GM19193 (cell line): ENCODE data around the gene CXCL5.

Source experiments
- POLR2A ChIP-seq: IDR thresholded peaks from 4 replicates; pipeline ENCODE4 v1.6.1; 2011; ENCODE audit not compliant: insufficient read depth, insufficient read length; ENCODE audit errors: extremely low read depth

CXCL5 gene

DNA sequence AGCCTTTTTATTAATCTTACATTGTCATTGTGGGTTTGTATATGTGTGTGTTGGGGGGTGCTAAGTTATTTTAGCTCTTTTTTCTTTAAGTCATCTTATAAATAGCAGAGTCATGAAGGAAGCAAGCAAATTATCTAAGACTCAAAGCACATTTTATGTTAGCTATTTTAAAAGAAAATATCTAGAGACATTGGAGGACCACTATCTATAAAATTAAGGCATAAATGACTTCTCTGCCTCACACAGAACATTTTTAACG is 6.8 kb downstream of the CXCL5 start:
- TF ChIP-seq POLR2A = no peak

DNA sequence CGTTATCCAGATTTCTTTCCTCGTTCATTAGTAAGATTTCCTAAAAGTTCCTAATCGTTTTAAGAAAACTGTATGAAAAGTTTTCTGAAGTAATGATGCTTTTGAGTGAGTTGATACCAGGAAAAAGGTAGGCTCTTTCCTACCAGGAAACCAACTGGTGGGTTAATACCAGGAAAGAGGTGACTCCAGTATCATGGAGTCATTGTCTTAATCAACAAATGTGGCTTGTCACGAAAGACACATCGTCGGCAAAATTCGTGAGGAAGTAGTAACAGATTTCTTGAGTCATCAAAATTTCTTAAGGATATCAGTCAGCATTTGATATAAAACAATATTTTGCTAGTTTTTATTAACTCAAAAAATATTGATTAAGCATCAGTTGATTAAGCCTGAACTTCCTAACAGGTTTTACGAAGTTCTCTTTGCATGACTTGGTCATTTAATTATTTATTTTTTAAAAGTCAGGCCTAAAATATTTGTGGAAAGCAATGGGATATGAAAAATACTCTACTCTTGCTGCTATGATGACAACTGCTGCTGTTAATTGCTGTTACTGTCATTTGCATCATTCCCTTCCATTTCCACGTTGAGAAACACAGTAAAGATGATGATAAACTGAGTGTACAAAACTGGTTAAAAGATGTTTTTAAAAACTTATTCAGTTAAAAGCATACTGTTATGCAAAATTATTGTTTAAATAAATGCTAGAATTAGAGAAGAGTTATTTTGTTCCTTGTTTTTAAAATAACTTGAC is 7.3 kb downstream of the CXCL5 start:
- no peak for TF ChIP-seq POLR2A

DNA sequence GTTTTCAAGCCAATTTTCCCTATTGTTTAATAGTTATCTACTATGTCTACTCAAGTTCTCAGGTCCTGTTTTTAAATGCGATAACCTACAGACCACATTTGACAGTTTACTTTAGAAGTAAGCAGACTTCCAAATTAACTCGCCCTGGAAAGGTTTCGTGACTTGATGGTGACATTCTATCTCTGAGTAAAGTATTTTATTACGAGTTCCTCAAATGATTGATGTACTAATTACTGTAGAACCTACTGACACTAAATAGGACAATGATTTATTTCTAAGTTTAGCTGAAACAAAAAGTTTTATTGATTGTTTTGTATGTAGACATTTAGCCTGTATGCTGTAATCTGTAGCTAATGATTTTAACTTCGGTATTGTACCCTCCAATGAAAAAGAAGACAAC is 8.5 kb downstream of the CXCL5 start:
- no peak for TF ChIP-seq POLR2A

DNA sequence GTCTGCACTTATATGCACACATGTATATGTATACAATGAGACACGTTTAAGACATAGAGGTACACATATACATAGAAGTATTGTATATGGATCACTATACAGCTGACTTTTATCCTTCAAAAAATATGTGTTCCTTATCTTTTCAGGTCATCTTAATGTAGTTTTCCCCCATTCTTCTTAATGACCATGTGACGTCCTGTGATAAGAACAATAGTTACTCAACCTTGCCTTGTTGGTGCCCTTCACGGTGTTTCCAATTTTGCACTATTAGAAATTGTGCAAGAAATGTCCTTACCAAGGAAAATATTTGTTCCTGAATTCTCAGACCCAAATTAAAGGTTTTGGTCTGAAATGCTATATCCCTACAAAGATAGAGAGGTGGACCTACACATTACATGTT is 9.4 kb downstream of the CXCL5 start:
- no peak for TF ChIP-seq POLR2A

DNA sequence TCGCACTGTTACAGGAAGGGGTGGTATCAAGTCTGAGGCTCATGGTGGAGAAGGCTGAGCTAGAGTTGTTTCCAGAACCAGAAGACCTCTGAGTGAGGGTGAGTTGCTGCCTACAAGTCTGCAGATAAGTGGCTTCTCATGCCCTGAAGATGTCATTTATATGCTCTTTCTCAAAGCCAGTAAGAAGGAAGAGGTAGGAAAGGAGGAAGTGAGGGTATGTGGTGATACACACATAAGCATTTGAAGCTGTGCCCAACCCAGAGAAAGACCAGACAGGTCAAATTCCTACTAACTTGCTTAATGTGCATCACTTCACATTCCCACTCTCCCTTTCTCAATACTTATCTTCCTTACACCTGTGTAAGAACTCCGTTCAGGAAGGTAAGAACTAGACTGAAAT is 10.4 kb downstream of the CXCL5 start, which contains the start of gene PPBP:
Gene PPBP, minus strand, starts transcription at position 130 of the 400 bp plus-strand sequence. Its CDS starts 87 bp downstream, at position 43.
- no peak for TF ChIP-seq POLR2A

DNA sequence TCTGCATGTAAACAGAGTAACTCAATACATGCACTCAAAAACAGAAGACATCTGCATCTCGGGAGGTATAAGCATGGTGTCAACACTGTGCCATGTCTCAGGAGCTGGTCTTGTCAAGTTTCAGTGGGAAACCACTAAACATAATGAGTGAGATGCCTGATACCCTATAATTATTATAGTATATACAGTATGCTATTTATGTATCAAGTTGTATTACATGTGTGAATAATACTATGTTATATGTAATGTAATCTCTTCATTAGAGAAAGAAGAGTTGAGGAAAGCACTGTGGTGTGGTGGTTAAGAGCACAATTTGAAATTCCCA is 13.0 kb downstream of the CXCL5 start:
- no peak for TF ChIP-seq POLR2A

DNA sequence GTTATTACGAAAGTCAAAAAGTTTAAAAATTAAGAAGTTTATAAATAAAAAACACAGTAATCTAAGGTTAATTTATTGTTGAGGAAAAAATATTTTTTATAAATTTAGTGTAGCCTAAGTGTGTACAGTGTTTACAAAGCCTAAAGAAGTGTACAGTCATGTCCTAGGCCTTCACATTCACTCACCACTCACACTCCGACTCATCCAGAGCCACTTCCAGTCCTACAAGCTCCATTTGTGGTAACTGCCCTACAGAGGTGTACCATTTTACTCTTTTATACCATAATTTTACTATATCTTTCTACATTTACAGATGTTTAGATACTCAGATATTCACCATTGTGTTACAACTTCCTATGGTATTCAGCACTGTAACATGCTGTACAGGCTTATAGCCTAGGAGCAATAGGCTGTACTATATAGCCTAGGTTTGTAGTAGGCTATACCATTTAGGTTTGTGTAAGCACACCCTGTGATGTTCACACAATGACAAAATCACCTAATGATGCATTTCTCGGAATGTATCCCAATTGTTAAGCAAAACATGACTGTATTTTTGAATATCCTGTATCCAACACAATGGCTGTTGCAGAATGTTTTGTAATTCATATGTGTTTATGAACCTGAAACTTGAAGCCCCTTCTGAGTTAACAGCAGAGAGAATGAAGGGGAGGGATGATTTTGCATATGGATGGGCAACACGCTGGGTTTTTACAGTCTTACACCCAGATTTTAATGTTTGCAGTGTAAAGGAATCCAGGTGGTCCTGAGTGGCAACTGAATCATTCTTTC is 13.5 kb downstream of the CXCL5 start:
- no peak for TF ChIP-seq POLR2A

DNA sequence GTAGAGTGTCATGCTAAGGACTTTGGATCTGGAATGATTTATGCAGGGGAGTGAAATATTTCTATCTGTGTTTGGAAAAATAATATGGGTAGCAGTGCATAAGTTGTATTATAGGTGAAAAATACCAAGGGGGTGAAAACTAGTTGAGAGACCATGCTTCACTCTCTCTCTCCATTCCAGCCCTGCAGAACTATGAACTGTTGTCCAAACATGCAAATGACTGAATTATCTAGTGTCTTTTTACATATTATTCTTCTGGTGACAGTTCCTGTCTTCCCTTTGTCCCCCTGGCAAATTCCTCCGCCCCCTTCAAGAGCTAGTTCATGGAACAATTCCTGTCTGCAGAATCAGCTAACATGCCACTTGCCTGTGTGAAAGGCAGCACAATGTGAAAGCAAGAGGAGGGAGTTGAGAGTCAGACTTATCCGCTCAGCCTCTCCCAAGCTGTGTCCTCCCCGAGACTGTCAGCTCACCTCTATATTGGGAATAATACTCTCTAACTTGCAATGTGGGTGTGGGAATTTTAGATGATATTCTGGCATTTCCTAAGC is 19.0 kb downstream of the CXCL5 start:
- no peak for TF ChIP-seq POLR2A

DNA sequence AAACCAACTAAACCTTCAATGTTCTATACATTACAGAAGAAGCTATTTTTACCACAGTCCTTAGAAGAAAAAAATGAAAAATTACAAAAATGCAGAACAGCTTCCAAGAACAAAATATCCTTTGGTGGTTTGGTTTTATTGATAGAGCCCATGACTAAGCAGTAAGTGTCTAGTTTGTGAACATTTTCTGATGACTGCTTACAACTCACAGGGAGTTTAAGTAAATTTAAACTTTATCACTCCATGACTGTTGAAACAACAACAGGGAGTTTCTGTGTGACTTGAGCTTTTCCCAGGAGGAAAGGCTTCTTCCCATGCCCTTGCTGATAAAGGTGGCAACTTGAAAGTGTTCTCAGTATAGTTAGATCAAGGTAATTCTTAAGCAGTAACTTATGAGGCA is 19.6 kb downstream of the CXCL5 start:
- no peak for TF ChIP-seq POLR2A

DNA sequence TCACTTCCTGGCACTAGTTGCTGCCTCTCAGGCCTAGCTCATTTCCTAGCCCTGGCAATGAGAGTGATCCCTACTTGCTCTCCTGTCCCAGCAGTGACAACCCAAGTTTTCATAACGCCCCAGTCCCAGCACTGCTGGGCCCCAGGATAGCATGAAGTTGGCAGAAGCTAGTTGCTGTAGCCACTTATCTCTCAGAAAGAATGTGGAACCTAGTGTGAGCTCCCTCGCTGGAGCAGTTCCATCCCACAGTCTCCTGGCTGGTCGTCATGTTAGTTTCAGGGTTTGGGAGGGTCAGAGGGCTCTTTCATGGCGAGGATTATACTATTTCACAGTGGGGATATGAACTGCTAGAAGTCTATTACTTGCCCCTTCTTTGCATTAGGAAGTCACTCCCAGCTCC is 21.8 kb downstream of the CXCL5 start:
- TF ChIP-seq POLR2A = no peak

DNA sequence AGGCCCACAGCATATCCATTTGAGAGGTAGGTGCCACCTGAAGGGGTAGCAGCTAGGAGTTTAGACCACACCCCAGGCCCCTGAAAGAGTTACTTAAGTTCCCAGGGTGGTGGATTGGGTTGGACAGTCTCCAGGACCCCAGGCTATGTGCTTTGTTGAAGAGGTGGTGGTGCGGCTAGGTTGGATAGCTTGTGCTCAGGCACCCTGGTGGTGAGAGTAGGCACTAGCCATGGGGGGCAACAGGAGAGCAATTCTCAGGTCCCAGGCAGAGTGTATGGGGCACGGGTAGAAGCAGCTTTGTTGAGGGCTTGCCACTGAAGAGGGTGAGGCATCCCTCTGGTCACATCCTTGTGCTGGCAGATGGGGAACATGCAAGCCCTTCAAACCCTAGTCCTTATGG is 22.3 kb downstream of the CXCL5 start:
- no peak for TF ChIP-seq POLR2A

DNA sequence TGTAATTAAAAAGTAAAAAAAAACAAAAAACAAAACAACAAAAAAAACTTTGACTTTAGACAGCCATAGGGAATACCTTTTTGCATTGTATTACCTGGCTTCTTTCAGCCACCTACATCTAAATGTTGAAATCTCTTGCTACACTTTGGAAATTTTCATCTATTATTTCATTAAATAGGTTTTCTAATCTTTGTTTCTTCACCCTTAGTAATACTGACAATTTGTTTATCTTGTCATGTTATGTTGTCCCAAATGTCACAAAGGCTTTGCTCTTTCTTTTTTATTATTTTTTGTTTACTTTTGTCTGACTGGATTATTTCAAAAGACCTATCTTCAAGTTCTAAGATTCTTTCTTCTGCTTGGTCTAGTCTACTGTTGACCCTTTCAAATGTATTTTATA is 24.1 kb downstream of the CXCL5 start:
- no peak for TF ChIP-seq POLR2A

DNA sequence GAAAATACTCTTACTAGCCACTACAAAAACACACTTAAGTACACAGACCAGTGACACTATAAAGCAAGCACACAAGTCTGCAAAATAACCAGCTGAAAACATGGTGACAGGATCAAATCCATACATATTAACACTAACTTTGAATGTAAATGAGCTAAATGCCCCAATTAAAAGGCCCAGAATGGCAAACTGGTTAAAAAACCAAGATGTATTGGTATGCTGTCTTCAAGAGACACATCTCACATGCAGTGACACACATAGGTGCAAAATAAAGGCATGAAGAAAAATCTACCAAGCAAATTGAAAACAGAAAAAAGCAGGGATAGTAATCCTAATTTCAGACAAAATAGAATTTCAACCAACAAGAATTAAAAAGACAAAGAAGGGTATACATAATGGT is 27.5 kb downstream of the CXCL5 start:
- TF ChIP-seq POLR2A = no peak

DNA sequence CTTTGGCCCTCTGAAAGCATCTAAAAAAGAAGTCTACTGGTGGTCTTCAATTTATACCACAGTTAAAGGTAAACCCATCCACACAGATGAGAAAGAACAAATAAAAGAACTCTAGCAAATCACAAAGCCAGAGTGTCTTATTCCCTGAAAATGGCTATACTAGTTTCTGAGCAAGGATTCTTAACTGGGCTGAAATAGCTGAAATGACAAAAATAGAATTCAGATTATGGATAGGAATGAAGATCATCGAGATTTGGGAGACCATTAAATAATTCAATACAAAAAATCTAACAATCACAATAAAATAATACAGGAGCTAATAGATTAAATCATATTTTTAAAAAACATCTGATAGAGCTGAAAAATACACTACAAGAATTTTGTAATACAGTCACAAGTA is 28.5 kb downstream of the CXCL5 start:
- TF ChIP-seq POLR2A = no peak

DNA sequence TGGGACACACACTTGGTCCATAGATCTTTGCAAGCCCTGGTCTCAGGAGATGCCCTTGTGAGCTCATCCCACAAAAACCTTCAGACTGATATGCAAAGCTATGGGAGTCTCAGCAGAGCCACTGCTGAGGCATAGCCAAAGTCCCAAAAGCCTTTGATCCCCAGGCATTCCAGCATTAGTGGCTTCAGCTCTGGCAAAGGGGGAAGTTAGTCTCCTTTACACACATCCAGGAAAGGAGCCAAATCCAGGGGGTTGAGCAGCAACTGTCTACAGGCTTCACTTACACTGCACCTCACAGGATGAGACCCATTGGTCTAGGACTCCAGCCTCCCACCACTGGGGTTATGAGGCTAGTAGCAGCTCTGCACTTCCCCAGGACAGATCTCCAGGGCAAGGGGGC is 30.6 kb downstream of the CXCL5 start:
- TF ChIP-seq POLR2A = no peak
